ENCODE measurements around the gene POU2F1.

DNA sequence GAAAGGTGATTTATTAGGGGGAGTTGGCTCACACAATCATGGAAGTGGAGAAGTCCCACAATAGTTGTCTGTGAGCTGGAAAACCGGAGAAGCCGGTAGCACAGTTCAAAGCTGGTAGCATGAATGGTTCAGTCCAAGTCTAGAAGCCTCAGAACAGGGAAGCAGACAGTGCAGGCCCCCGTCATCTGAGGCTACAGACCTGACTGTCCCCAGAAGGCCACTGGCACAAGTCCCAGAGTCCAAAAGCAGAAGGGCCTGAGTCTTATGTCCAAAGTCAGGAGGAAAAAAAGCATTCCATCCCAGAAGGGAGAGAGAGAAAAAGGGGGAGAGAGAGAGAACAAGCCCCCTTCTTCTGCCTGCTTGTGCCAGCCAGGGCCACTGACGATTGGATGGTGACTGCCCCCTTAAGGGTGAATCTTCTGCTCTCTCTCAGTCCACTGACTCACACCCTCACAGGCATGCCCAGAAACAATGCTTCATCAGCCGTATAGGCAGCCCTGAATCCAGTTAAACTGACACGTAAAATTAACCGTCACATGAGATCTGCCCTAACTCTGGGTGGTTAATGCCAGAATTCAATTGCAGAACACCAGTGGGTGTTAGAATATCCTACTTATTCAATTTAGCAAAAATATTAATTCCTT lies 49.3 kb upstream of the POU2F1 start:
- TF ChIP-seq, protein P1, sequence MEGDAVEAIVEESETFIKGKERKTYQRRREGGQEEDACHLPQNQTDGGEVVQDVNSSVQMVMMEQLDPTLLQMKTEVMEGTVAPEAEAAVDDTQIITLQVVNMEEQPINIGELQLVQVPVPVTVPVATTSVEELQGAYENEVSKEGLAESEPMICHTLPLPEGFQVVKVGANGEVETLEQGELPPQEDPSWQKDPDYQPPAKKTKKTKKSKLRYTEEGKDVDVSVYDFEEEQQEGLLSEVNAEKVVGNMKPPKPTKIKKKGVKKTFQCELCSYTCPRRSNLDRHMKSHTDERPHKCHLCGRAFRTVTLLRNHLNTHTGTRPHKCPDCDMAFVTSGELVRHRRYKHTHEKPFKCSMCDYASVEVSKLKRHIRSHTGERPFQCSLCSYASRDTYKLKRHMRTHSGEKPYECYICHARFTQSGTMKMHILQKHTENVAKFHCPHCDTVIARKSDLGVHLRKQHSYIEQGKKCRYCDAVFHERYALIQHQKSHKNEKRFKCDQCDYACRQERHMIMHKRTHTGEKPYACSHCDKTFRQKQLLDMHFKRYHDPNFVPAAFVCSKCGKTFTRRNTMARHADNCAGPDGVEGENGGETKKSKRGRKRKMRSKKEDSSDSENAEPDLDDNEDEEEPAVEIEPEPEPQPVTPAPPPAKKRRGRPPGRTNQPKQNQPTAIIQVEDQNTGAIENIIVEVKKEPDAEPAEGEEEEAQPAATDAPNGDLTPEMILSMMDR (optimal IDR thresholded peaks at IDR 0.05 in 1 of 3, IDR thresholded peaks at IDR 0.05 in 1 of 3, conservative IDR thresholded peaks at IDR 0.05 in 1 of 3; ENCODE audit: extremely low read depth in 1 of 3, insufficient read depth in 2 of 3, low read length in 3 of 3): peak in 1 of 3 experiments; percentile 27
- TF ChIP-seq EZH2 (IDR thresholded peaks at IDR 0.05; ENCODE audit: low read length): no peak
